ENCODE measurements around the gene AUH.
A peak's percentile ranks its signal among the peaks of the same experiment; 100 is the strongest.

Gene AUH

GRCh38 chr9:91338681-91339080, 23.0 kb downstream of the AUH start:
- no peak for DNase-seq (ENCODE audit: low read depth)

GRCh38 chr9:91336786-91337185, 24.9 kb downstream of the AUH start:
- no peak for DNase-seq (ENCODE audit: low read depth)

- no peak for DNase-seq (ENCODE audit: low read depth)
These were observed 27.7 kb downstream of the AUH start for GRCh38 chr9:91334053-91334452.

- DNase-seq (ENCODE audit: low read depth): no peak
These were observed 28.2 kb downstream of the AUH start for GRCh38 chr9:91333551-91333950.

- no peak for DNase-seq (ENCODE audit: low read depth)
These were observed 29.0 kb downstream of the AUH start for GRCh38 chr9:91332546-91333231.

- no peak for DNase-seq (ENCODE audit: low read depth)
These were observed 29.9 kb downstream of the AUH start for GRCh38 chr9:91331849-91332248.

- no peak for DNase-seq (ENCODE audit: low read depth)
These were observed 33.5 kb downstream of the AUH start for GRCh38 chr9:91328186-91328585.

- no peak for DNase-seq (ENCODE audit: low read depth)
These were observed 40.0 kb downstream of the AUH start for GRCh38 chr9:91321691-91322090.

- DNase-seq (ENCODE audit: low read depth): no peak
These were observed 41.4 kb downstream of the AUH start for GRCh38 chr9:91320299-91320698.

- DNase-seq (ENCODE audit: low read depth): no peak
These were observed 45.6 kb downstream of the AUH start for GRCh38 chr9:91316093-91316492.

- DNase-seq (ENCODE audit: low read depth): no peak
These were observed 46.5 kb downstream of the AUH start for GRCh38 chr9:91315191-91315590.

- no peak for DNase-seq (ENCODE audit: low read depth)
These were observed 48.9 kb downstream of the AUH start for GRCh38 chr9:91312717-91313325.

- DNase-seq (ENCODE audit: low read depth): no peak
These were observed 51.7 kb downstream of the AUH start for GRCh38 chr9:91310037-91310436.

- no peak for DNase-seq (ENCODE audit: low read depth)
These were observed 53.5 kb downstream of the AUH start for GRCh38 chr9:91308191-91308590.

- DNase-seq (ENCODE audit: low read depth): no peak
These were observed 54.4 kb downstream of the AUH start for GRCh38 chr9:91307279-91307678.

- DNase-seq (ENCODE audit: low read depth): no peak
These were observed 55.5 kb downstream of the AUH start for GRCh38 chr9:91306296-91306630.

GRCh38 chr9:91305596-91306295, 56.0 kb downstream of the AUH start:
- DNase-seq (ENCODE audit: low read depth): no peak

- no peak for DNase-seq (ENCODE audit: low read depth)
These were observed 57.8 kb downstream of the AUH start for GRCh38 chr9:91303741-91304415.

GRCh38 chr9:91302831-91303230, 58.9 kb downstream of the AUH start:
- peak; percentile 72 for DNase-seq (ENCODE audit: low read depth)

- DNase-seq (ENCODE audit: low read depth): peak; percentile 41
These were observed 60.6 kb downstream of the AUH start for GRCh38 chr9:91301161-91301560.

GRCh38 chr9:91298311-91298710, 63.4 kb downstream of the AUH start:
- peak; percentile 35 for DNase-seq (ENCODE audit: low read depth)

GRCh38 chr9:91297306-91297705, 64.4 kb downstream of the AUH start:
- no peak for DNase-seq (ENCODE audit: low read depth)

GRCh38 chr9:91296354-91296753, 65.4 kb downstream of the AUH start:
- DNase-seq (ENCODE audit: low read depth): no peak

Data from fibroblast of gingiva (primary cell).